T-helper 1 cell (primary cell): ENCODE results near the gene LRP1B.

Source experiments
- DNase-seq, 5 donors: peaks; one replicate each; pipeline ENCODE4 v3.0.0-alpha.2; 2012 to 2020

LRP1B gene

GRCh38 chr2:141384676-141385075 lies 746.1 kb downstream of the LRP1B start:
- DNase-seq = no peak

- no peak for DNase-seq
Measured at GRCh38 chr2:141381946-141382345, 748.9 kb downstream of the LRP1B start.

- no peak for DNase-seq
Measured at GRCh38 chr2:141380008-141380979, 750.5 kb downstream of the LRP1B start.

- no peak for DNase-seq
Measured at GRCh38 chr2:141364821-141365220, 766.0 kb downstream of the LRP1B start.

- no peak for DNase-seq
Measured at GRCh38 chr2:141362311-141362710, 768.5 kb downstream of the LRP1B start.

GRCh38 chr2:141348481-141348880 lies 782.3 kb downstream of the LRP1B start:
- no peak for DNase-seq

- DNase-seq = no peak
Measured at GRCh38 chr2:141341444-141341843, 789.4 kb downstream of the LRP1B start.

- DNase-seq = no peak
Measured at GRCh38 chr2:141331127-141331526, 799.7 kb downstream of the LRP1B start.

GRCh38 chr2:141329964-141330363 lies 800.9 kb downstream of the LRP1B start:
- DNase-seq = no peak

GRCh38 chr2:141323571-141323970 lies 807.2 kb downstream of the LRP1B start:
- no peak for DNase-seq

GRCh38 chr2:141317986-141318385 lies 812.8 kb downstream of the LRP1B start:
- DNase-seq = no peak

- DNase-seq = no peak
Measured at GRCh38 chr2:141316606-141317005, 814.2 kb downstream of the LRP1B start.

GRCh38 chr2:141316103-141316502 lies 814.7 kb downstream of the LRP1B start:
- DNase-seq = no peak

GRCh38 chr2:141313972-141314371 lies 816.8 kb downstream of the LRP1B start:
- DNase-seq = no peak

- no peak for DNase-seq
Measured at GRCh38 chr2:141311430-141311829, 819.4 kb downstream of the LRP1B start.

GRCh38 chr2:141306368-141306767 lies 824.4 kb downstream of the LRP1B start:
- no peak for DNase-seq

- no peak for DNase-seq
Measured at GRCh38 chr2:141301551-141301950, 829.3 kb downstream of the LRP1B start.

GRCh38 chr2:141280037-141280436 lies 850.8 kb downstream of the LRP1B start:
- no peak for DNase-seq

- DNase-seq = no peak
Measured at GRCh38 chr2:141271346-141271745, 859.5 kb downstream of the LRP1B start.

- DNase-seq = no peak
Measured at GRCh38 chr2:141264848-141265247, 866.0 kb downstream of the LRP1B start.

GRCh38 chr2:141260911-141261310 lies 869.9 kb downstream of the LRP1B start:
- no peak for DNase-seq

- no peak for DNase-seq
Measured at GRCh38 chr2:141259683-141260082, 871.1 kb downstream of the LRP1B start.

GRCh38 chr2:141242008-141242407 lies 888.8 kb downstream of the LRP1B start:
- DNase-seq = no peak

GRCh38 chr2:141226560-141226959 lies 904.3 kb downstream of the LRP1B start:
- DNase-seq = no peak

- no peak for DNase-seq
Measured at GRCh38 chr2:141207036-141207385, 923.8 kb downstream of the LRP1B start.
